Measurements from ENCODE around the gene ELANE.
"Not testable (repeated sequence)": the region's sequence is repeated elsewhere in the genome, so short reads cannot be mapped to it uniquely, and the experiment has no call there.

ELANE gene

DNA sequence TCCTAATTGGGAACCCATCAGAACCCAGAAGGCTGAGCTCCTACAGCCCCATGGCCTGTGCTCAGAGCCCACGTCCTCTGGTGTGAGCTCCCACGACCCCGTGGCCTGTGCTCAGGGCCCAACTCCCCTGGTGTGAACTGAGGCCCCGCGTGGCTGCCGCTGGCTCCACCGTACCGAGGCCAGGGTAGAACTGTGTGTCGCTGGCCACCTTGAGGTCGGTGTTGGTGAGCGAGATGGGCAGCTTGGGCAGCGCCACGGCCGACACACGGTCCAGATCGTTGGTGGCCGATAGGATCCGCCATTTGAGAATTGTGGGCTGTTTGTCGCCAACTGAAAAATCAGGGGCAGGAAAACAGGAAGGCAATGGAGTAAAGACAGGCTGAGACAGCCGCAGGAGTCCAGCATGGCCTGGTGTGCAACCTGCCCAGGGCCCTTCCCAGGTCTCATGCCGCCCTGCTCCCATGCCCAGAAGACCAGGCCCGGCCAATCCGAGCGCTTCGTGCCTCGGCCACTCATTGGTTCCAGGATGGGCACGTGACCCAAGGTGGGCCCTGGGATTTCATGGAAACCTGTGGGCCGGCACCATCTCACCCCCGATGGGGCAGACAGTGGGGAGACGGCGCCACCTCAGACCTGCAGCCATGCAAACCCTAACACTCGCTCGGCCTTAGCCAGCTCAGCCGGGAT is 29.4 kb downstream of the ELANE start:
- FAIRE-seq, result no peak

DNA sequence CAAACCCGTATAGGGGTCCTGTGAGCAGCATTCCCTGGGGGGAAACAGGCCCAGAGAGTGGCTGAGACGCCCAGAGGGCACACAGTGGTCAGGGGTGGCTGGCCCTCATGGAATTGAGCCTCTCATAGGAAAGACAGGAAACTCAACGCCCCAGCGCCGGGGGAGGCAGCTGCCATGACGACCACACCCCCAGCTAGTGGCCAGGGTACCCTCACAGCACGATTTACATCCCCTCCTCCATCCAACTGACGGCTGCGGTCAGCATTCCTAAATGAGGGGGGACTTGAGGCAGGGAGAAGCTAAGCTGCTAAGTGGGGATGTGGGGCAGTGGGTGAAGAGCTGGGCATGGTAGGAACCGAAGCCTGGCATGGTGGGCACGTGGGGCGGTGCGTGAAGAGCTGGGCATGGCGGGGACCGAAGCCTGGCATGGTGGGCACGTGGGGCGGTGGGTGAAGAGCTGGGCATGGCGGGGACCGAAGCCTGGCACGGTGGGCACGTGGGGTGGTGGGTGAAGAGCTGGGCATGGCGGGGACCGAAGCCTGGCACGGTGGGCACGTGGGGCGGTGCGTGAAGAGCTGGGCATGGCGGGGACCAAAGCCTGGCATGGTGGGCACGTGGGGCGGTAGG is 30.9 kb downstream of the ELANE start:
- FAIRE-seq, result no peak

DNA sequence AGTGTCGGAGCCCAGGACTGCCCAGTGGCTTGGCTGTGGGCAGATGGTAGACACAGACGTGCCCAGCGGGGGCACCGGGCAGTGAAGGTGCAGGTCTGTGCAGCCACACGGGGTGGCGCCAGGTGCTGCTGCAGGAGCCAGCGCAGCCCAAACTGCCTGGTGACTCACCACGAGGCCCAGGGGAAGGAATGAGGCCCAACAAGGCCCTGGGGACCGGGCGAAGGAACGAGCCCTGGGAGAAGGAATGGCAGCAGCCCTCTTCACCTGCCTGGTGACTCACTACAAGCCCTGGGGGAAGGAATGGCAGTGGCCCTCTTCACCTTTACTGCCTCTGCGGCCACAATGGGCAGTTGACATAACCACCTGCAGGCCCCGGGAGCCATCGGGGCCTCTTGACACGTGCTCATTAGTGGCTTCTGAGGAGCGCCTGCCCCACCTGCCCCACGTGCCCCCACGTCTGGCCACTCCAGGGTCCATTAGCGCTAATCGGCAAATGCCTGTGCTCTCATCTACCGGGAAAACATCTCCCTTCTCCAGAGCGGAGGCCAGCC is 31.6 kb downstream of the ELANE start:
- no peak for FAIRE-seq

DNA sequence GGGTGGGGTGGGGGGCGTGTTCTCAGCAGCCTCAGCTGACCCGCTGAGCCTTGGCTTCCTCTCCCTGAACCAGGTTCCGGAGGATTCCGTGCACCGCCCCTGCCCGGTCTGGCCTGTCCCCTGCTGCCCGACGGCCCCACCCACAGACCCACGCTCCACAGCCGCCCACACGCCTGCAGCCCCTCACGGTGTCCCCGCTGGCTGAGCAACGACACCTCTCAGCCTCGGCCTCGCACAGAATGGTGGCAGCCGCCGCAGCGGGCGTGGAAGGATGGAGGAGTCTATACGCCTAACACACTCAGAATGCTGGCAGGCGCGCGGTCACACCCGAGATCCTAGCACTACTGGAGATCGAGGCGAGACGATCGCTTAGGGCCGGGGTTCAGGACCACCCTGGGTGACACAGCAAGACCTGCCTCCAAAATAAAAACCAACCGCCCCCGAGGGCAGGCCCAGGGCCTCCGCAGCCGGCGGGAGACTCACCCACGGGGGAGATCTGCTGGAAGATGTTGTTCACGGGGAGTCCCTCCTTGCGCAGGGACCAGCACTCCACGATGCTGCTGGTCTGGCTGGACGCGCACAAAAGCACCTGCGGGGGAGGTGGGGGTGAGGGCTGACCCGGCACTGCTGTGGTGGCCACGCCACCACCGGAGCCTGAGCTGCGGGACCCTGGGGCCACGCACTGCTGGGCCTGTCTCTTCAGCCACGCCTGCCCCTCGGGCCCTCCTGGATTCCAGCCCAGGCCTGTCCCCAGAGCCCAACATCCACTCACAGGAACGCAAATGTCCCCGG is 32.5 kb downstream of the ELANE start:
- FAIRE-seq, result no peak

DNA sequence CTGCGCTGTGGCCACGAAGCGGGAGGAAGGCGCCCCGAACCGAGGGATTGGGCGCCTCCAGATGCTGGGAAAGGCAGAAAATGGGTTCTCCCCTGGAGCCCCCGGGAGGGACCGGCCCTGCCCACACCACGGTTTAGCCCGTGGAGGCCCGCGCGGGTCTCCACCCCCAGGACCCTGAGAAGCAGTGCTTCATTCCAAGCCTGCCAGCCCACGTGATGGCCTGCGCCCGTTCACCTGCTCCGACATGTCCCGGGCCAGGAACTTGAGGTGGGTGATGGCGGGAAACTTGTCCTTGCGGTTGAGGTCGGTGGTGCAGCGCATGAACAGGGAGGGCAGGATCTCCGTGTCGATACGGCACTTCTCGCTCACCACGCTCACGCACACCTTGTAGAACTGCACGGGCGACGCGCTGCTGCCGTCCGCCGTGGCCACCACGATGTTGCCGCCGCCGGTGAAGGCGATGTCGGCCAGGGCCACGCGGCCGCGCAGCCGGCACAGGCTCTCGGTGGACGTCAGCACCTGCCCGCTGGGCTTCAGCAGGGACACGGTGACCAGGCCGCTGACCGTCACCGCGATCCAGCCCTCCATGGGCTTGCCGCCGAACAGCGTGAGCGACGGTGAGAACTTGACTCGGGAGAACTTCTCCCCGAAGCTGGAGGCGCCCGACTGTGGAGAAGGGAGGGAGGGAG is 33.6 kb downstream of the ELANE start:
- no peak for FAIRE-seq

DNA sequence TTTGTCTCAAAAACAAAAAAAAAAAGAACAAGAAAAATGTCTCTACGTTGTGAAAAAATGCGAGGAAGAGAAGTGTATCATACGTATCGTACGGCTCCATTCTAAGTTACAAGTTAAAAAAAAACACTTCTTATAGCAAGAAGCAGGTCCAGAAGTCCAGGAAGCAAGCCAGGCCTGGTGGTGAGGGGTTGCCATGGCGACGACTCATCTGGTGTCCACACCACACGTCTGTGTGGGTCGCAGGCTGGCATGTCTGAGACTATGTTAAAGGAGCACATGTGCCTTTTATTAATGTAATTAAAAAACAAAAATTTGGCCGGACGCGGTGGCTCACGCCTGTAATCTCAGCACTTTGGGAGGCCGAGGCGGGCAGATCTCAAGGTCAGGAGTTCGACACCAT is 35.0 kb downstream of the ELANE start:
- no peak for FAIRE-seq

DNA sequence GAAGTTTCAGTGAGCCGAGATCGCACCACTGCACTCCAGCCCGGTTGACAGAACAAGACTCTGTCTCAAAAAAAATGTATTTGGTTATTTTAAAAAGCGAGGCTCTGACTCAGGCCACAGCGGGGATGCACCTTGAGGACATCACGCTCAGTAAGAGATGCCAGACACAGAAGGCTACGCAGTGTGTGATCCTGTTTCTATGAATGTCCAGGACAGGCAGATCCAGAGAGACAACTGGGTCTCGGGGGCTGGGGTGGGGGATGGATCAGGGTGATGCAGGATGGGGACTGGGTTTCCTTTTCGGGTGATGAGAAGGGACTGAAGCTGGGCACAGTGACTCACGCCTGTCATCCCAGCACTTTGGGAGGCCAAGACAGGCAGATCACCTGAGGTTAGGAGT is 35.5 kb downstream of the ELANE start:
- no peak for FAIRE-seq

DNA sequence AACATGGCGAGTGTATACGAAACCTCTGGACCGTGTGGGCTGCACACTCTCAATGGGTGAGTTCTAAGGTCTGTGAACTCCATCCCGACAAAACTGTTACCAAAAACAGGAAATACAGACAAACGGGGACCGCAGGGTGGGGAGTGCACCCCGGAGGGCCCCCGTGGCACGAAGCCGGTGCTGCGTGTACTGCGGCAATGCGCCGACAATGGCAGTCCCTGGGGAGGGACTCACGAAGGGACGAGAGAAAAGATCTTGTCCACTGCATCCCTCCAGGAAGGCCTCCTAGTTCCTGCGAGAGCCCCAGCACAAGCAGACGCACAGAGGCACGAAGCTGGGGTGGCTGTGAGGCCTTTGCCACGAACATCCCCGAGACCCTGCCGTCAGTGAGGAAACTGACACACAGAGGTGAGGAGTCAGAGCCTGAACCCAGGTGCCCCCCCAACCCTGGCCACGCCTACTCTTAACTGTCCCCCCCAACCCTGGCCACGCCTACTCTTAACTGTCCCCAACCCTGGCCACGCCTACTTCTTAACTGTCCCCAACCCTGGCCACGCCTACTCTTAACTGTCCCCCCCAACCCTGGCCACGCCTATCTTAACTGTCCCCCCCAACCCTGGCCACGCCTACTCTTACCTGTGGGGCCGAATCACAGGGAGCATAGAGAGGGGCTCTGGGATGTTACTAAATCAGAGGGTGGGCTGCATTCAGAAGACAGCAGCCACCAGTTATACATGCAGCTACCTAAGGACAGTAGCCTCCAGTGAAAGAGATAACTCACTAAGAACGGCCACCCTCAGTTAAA is 36.7 kb downstream of the ELANE start:
- FAIRE-seq, result no peak

DNA sequence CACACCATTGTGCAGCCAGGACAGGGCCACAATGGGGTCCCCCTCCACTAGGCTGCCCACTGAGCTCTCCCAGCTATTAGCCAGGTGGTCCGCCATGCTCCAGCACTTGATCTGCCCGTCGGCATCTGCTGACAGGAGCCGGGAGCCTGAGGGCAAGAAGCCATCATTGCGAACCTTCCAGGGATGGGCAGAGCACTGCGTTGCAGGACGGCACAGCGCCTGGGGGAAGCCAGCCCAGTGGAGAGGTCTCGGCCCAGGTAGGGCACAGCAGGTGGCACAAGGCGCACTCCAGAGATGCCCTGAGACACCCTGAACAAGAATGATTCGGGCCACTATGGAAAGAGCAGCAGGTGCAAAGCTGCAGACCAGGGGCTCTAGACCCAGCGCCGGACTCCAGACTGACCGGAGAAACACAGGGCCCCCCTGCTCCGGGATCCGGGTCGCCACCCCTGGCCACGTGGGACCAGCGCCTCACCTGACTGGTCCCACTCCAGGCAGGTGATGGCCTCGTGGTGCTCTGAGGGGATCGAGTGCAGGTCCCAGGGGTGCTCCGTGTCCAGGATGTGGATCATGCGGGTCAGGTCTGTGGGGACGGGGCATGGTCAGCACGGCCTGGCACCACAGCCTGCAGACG is 37.7 kb downstream of the ELANE start:
- FAIRE-seq, result no peak

DNA sequence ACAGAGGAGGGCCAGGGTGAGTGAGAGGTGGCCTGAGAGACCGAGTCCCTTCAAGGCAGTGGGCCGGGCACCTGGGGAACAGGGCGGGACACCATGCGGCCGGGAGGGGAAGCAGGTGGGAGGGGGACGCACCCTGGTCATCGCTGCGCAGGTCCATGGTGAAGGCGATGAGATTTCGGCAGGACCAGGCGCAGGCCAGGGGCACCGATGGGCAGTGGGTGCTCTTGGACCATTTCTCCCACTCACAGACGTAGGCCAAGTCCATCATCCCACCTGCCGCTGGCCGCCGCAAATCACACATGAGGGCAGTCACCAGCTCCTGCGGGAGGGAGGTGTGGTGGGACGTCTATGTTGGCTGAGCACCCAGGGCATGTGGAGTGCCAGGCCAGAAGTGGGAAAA is 38.7 kb downstream of the ELANE start:
- FAIRE-seq, result no peak

DNA sequence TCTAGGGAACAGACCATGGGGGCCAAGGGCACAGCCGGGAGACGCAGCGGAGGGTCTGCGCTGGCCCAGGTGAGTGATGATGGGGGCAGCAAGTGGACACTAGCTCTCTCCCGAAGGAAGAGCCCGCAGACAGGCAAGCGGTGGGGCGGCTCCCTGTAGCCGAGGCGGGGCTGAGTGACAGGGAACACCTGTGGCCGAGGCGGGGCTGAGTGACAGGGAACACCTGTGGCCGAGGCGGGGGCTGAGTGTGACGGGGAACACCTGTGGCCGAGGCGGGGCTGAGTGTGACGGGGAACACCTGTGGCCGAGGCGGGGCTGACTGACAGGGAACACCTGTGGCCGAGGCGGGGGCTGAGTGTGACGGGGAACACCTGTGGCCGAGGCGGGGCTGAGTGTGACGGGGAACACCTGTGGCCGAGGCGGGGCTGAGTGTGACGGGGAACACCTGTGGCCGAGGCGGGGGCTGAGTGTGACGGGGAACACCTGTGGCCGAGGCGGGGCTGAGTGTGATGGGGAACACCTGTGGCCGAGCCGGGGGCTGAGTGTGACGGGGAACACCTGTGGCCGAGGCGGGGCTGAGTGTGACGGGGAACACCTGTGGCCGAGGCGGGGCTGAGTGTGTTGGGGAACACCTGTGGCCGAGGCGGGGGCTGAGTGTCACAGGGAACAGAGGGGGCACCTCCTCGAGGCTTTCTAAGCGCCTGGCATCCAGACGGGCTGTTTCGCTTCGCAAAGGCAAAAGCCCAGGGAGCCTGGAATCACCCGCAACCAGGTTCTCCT is 39.5 kb downstream of the ELANE start:
- not testable (repeated sequence) for FAIRE-seq

DNA sequence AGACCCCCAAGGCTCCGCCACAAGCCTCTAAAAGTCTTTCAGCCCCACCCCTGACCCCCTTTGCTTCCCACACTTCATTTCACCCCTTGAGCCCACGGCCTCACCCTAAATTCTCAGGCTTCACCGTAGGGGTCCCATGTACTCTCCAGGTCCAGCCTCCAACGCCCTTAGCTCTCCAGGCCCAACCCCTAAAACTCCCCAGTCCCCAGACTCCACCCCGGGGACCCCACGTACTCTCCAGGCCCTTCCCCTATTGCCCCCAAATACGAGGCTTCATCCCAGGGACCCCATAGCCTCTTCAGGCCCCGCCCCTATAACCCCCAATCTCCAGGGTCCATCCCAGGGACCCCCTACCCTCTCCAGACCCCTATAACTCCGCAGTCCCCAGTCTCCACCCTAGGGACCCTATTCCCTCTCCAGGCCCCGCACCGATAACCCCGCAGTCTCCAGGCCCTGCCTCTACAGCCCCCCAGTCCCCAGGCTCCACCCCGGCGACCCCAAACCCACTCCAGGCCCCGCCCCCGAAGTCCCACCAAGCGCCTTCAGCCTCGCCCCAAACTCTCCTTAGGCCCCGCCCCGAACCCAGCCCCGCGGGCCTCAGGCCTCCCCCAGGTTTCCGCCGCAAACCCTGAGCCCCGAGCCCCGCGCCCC is 40.3 kb downstream of the ELANE start:
- FAIRE-seq, result no peak

DNA sequence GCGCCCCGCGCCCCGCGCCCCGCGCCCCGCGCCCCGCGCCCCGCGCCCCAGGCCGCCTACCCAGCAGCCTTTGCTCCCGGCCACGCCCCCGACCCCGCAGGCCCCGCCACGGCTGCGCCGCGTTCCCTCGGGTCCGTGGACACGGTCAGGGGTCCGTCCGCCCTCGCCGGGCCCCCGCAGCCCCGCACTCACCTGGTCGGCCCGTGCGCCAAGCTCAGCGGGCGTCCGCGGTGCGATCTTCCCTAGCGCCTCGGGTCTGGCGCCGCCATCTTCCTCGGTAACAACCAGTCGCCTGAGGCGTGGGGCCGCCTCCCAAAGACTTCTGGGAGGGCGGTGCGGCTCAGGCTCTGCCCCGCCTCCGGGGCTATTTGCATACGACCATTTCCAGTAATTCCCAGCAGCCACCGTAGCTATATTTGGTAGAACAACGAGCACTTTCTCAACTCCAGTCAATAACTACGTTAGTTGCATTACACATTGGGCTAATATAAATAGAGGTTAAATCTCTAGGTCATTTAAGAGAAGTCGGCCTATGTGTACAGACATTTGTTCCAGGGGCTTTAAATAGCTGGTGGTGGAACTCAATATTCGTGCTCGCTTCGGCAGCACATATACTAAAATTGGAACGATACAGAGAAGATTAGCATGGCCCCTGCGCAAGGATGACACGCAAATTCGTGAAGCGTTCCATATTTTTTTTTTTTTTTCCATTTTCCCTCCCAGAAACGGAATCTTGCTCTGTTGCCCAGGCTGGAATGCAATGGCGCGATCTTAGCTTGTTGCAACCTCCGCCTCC is 41.0 kb downstream of the ELANE start, which contains the start of the genes MED16 and RNU6-9:
Gene MED16 (minus strand): TSS at position 294 of the 796 bp plus-strand sequence. CDS start 2,056 bp downstream, outside the sequence.
Gene RNU6-9 (plus strand): TSS at position 591 of the 796 bp plus-strand sequence.
- FAIRE-seq, result peak; percentile 82

DNA sequence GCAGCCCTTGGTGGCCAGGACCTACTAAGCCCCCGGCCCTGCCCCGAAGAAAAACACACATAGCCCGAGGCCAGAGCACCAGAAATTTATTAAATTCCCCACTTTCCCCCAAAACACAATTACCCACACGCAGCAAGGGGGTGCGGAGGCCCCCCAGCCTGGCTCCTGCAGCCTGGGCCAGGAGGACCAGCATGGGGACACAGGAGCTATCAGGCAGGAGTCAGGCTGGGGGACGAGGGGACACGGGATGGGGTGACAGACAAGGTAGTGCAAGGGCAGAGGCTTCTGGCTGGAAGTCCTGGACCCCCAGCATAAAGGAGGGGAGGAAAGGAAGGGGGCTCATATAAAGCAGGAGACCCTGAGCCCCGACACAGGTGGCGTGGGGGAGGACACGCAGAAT is 44.3 kb downstream of the ELANE start:
- FAIRE-seq, result no peak

DNA sequence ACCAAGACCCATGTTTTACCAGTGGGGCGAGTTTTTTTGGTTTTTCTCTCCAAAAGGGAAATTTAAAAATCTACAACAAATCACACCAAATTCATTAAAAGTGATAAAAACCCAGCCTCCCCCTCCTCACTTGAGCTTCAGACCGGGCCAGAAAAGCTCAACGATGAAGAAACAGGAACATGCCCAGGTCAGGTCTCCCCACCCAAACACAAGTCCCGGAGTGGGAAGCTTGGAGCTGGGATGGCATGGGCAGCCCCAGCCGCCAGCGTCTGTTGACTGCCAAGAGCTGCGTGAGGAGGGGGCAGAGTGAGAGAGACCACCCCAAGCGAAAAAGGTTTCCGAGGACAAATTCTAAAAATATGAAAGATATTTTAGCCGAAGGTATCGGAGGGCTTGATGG is 44.9 kb downstream of the ELANE start:
- no peak for FAIRE-seq

DNA sequence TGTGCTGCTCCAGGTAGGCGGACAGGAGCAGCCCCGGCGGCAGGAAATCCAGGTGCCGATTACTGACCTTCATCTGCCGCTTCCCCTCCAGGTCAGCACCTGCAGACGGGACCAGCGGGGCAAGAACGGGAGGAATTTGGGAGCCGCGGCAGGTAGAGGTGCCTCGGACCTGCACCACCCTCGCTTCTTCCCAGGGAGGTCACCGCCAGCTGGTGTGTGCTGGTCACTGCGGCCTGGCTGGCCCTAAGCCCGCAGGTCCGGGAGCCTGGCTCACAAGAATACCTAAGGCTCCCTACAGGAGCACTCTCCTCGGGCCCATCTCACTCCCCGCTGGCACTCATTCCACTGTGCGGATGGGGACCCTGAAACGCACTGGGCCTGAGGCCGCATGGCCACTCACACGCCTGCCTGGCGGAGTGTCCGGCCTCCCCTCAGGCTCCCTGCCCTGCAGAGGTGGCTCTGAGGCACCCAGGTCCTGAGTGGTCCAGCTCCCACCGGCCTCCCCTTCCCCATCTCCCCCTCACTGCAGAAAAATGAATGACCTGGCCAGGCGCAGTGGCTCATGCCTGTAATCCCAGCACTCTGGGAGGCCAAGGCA is 45.4 kb downstream of the ELANE start:
- no peak for FAIRE-seq

DNA sequence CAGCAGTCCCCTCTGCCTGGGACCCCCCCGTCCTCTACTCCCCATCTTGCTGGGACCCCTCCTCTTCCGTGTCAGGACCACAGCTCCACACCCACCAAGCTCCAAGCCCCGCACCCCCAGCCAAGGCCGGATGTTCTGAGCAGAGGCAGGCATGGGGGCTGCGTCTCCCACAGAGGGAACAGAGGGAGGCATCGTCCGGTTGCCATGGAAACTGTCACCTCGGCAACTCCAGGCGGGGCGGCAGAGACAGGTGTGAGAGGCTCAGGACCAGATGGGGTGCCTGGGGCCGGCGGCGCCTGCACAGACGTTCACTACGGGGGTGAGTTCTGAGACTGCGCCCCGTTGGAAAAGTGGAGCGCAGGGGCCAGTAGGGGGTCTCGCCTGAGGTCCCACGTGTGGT is 46.6 kb downstream of the ELANE start:
- no peak for FAIRE-seq

DNA sequence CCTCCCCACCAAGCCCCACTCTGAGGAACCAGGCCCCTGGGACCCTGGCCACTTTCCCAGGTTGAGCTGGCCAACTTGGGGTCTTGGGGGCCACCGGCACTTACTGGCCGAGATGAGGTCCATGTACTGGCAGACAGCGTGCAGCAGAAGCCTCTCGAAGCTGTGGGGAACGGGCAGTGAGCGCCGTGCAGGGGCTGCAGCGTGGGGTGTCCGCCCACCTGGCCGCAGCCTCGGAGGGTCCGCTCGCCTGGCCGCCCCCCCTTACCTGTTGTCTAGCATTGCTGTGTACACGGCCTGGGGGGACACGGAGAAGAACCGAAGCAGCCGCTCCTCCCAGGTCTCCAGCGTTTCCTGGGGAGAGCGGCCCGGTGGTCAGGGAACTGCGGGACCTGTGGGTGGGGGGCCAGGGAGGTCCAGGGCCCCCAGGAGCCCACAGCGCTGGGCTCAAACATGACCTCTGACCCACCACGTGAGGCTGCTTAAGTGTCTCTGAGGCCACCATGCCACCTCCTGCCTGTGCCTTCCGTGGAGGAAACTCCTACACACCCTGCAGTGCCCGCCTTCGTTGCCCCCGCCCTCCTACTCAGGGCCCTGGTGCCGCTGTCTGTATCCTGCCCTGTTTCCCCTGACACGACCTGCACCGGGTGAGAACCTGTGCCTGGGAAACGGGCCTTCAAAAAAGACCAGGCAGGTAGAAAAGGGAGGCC is 47.4 kb downstream of the ELANE start:
- FAIRE-seq, result no peak

DNA sequence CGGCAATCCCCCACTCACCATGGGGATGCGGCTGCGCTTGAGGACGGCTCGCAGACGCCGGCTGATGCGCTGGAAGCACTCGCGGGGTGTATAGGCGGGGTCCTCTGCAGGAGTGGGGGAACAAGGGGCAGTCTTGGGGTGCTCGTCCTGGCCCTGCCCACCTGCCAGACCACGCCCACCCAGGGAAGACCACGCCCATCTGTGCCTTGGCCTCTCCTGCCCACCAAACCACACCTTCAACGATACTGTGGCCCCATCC is 47.9 kb downstream of the ELANE start:
- no peak for FAIRE-seq
